Progenitor cell of endocrine pancreas (in vitro differentiated cells): ENCODE results near the gene LTBP1. TPM values are rescaled to one million over a fixed set of nuclear protein-coding genes. Genes with fewer than 3 reads are reported as not detected.

Experiments used
- DNase-seq: peaks from one replicate; pipeline ENCODE4 v3.0.0; 2021; ENCODE audit warnings: low spot score; ENCODE audit not compliant: unreplicated experiment
- H3K27ac Mint-ChIP-seq: 2 replicates; pipeline ENCODE4 v1.8.0; 2021; ENCODE audit warnings: mild to moderate bottlenecking, moderate library complexity, mixed read lengths
- H3K27me3 Mint-ChIP-seq: 2 replicates; pipeline ENCODE4 v1.8.0; 2021; ENCODE audit warnings: mixed read lengths
- H3K36me3 Mint-ChIP-seq: 2 replicates; pipeline ENCODE4 v1.8.0; 2022; ENCODE audit warnings: mixed read lengths; ENCODE audit not compliant: insufficient read depth
- H3K4me1 Mint-ChIP-seq: 2 replicates; pipeline ENCODE4 v1.8.0; 2021; ENCODE audit warnings: low read depth, mixed read lengths
- H3K4me3 Mint-ChIP-seq: 2 replicates; pipeline ENCODE4 v1.8.0; 2021; ENCODE audit warnings: low read depth, mild to moderate bottlenecking, moderate library complexity, mixed read lengths
- H3K9me3 Mint-ChIP-seq: 2 replicates; pipeline ENCODE4 v1.8.0; 2021; ENCODE audit warnings: low read depth, mixed read lengths
- CTCF ChIP-seq: fragments of 200-600 bp; sonication (generic); IDR thresholded peaks from one replicate; pipeline ENCODE4 v1.5.0; 2021; ENCODE audit warnings: antibody characterized with exemption, mild to moderate bottlenecking; ENCODE audit not compliant: unreplicated experiment
- total RNA-seq: library from RNA; stranded (reverse); gene quantifications from 2 replicates; pipeline ENCODE4 v1.2.1, GENCODE V29; 2021

The LTBP1 gene
- total RNA-seq, 1 donor from 2014 or later: 63.0 TPM

DNA sequence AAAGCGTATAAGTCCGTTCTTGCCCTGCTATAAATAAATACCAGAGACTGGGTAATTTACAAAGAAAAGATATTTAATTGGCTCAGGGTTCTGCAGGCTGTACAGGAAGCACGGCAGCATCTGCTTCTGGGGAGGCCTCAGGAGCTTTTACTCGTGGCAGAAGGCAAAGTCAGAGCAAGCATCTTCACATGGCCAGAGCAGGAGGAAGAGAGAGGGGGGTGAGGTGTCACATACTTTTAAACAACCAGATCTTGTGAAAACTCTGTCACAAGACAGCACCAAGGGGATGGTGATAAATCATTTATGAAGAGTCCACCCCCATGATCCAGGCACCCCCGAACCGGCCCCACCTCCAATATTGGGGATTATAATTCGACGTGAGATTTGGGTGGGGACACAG lies 130.6 kb downstream of the LTBP1 start:
- H3K27me3 Mint-ChIP-seq: no peaks in the 10 kb centered on the region
- peaks cover 2% of the 10 kb centered on the region for H3K36me3 Mint-ChIP-seq
- peaks cover 3% of the 10 kb centered on the region for H3K4me1 Mint-ChIP-seq
- DNase-seq: no peak
- no peak overlapping the region for H3K27ac Mint-ChIP-seq
- TF ChIP-seq CTCF: no peak
- H3K4me3 Mint-ChIP-seq: no peak overlapping the region
- H3K9me3 Mint-ChIP-seq: peaks cover 3% of the 10 kb centered on the region

GRCh38 chr2:33077844-33078243 lies 131.1 kb downstream of the LTBP1 start:
- no peak for DNase-seq
- H3K9me3 Mint-ChIP-seq: peaks cover 3% of the 10 kb centered on the region
- no peak for TF ChIP-seq CTCF
- H3K4me3 Mint-ChIP-seq: no peak overlapping the region
- no peak overlapping the region for H3K27ac Mint-ChIP-seq
- peaks cover 3% of the 10 kb centered on the region for H3K4me1 Mint-ChIP-seq
- no peaks in the 10 kb centered on the region for H3K27me3 Mint-ChIP-seq
- peaks cover 2% of the 10 kb centered on the region for H3K36me3 Mint-ChIP-seq

DNA sequence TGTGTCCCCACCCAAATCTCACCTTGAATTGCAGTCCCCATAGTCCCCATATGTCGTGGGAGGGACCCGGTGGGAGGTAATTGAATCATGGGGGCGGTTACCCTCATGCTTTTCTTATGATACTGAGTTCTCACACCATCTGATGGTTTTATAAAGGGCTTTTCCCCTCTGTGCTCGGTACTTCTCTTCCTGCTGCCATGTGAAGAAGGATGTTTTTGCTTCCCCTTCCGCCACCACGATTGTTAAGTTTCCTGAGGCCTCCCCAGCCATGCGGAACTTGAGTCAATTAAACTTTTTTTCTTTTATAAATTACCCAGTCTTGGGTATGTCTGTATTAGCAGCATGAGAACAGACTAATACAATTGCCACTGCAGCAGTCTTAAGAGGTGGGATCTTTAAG lies 134.9 kb downstream of the LTBP1 start:
- Mint-ChIP-seq H3K36me3 (peaks cover 2% of the 10 kb centered on the region), H3K9me3 (no peaks in the 10 kb centered on the region), H3K27ac (no peak overlapping the region), H3K4me1 (peaks cover 3% of the 10 kb centered on the region), H3K27me3 (no peaks in the 10 kb centered on the region), H3K4me3 (no peak overlapping the region)
- DNase-seq: no peak
- no peak for TF ChIP-seq CTCF

DNA sequence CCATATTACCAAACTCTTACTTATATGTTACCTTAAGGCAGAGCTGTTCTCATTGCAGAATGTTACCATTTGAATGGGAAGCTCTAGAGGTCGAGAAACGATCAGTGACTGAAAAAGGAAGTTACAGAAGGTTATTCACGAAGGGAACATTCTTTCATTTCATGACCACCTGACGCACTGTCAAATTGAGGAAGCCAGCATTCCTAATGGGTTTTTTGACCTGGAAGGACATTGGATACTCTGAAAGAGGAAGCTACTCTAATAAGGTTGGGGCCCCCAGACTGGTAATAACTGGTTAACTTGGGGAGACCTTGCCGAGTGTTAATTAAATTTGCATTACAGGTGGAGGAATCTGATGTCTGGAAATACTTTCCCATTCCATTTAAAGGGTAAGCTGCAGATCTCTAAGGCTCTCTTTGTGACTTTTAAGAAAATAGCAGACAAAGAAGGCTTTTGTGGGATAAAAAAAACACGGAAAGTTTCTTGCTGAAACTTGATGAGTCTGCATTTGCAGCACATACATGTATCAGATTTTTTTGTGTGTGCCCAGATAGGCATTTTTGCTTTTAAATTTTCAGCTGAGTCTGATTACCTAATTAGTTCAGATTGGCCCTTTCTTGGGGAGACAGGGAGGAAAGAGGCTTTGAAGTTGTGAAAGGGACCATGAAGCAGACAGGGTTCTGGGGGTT lies 137.1 kb downstream of the LTBP1 start:
- H3K36me3 Mint-ChIP-seq: peaks cover 2% of the 10 kb centered on the region
- no peak overlapping the region for H3K27ac Mint-ChIP-seq
- H3K4me3 Mint-ChIP-seq: no peak overlapping the region
- no peaks in the 10 kb centered on the region for H3K9me3 Mint-ChIP-seq
- no peaks in the 10 kb centered on the region for H3K4me1 Mint-ChIP-seq
- H3K27me3 Mint-ChIP-seq: no peaks in the 10 kb centered on the region
- no peak for DNase-seq
- no peak for TF ChIP-seq CTCF

DNA sequence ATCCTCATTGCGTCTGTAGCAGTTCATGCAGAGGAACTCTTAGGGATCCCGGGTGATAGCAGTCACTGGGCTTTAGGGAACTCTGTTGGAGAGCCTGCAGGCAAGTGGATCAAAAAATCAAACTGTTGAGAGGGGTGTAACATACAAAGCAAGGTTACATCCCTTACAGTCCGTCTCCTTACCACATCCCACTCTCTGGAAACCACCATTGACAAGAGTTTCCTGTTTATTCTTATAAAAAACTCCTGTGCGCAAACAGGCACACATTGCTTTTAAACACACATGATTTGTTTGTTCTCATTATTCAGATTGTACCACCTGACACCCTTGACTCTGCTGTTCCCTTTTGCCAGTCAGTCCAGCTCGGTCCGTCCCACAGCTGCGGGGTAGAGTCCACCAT lies 137.7 kb downstream of the LTBP1 start:
- TF ChIP-seq CTCF: no peak
- DNase-seq: no peak
- no peaks in the 10 kb centered on the region for H3K4me1 Mint-ChIP-seq
- peaks cover 2% of the 10 kb centered on the region for H3K36me3 Mint-ChIP-seq
- no peak overlapping the region for H3K27ac Mint-ChIP-seq
- H3K4me3 Mint-ChIP-seq: no peak overlapping the region
- no peaks in the 10 kb centered on the region for H3K27me3 Mint-ChIP-seq
- no peaks in the 10 kb centered on the region for H3K9me3 Mint-ChIP-seq
